H9 (cell line): Measurements from ENCODE around the gene CROCC2. TPM values are rescaled to one million over a fixed set of nuclear protein-coding genes. Genes with fewer than 3 reads are reported as not detected.

Source experiments
- DNase-seq: peaks from one replicate; pipeline ENCODE4 v3.0.0-alpha.2; 2017
- H2AFZ ChIP-seq: one replicate; pipeline ENCODE4 v1.6.1; 2013; ENCODE audit warnings: mild to moderate bottlenecking, low read length, control low read depth, moderate library complexity
- H2AK5ac ChIP-seq: 2 replicates; pipeline ENCODE4 v1.6.1; 2013; ENCODE audit warnings: low read length, control low read depth, mixed read lengths; ENCODE audit not compliant: insufficient read length
- H2BK120ac ChIP-seq: one replicate; pipeline ENCODE4 v1.6.1; 2013; ENCODE audit warnings: low read depth, mild to moderate bottlenecking, low read length, control low read depth, inconsistent platforms; ENCODE audit not compliant: poor library complexity, severe bottlenecking
- H2BK12ac ChIP-seq: 2 replicates; pipeline ENCODE4 v1.6.1; 2013; ENCODE audit warnings: low read length, control low read depth, mixed read lengths, low read depth; ENCODE audit not compliant: insufficient read length
- H2BK15ac ChIP-seq: 2 replicates; pipeline ENCODE4 v1.6.1; 2013; ENCODE audit warnings: low read depth, low read length, control low read depth
- H2BK20ac ChIP-seq: one replicate; pipeline ENCODE4 v1.6.1; 2013; ENCODE audit warnings: low read depth, mild to moderate bottlenecking, low read length, control low read depth, inconsistent platforms; ENCODE audit not compliant: poor library complexity, severe bottlenecking
- H2BK5ac ChIP-seq: 2 replicates; pipeline ENCODE4 v1.6.1; 2013; ENCODE audit warnings: low read length, control low read depth, mixed read lengths; ENCODE audit not compliant: insufficient read length
- H3K14ac ChIP-seq: 2 replicates; pipeline ENCODE4 v1.6.1; 2013; ENCODE audit warnings: low read length, control low read depth; ENCODE audit not compliant: insufficient read depth
- H3K18ac ChIP-seq: 2 replicates; pipeline ENCODE4 v1.6.1; 2013; ENCODE audit warnings: low read depth, mild to moderate bottlenecking, mixed read lengths, low read length, control low read depth; ENCODE audit not compliant: insufficient read length
- H3K23ac ChIP-seq: 2 replicates; pipeline ENCODE4 v1.6.1; 2013; ENCODE audit warnings: low read length, control low read depth, mixed read lengths, low read depth; ENCODE audit not compliant: insufficient read length
- H3K23me2 ChIP-seq: 2 replicates; pipeline ENCODE4 v1.6.1; 2013; ENCODE audit warnings: low read depth, mild to moderate bottlenecking, mixed read lengths, low read length, control low read depth; ENCODE audit not compliant: insufficient read length, poor library complexity, severe bottlenecking
- H3K27ac ChIP-seq: 2 replicates; pipeline ENCODE4 v1.5.1; 2013; ENCODE audit warnings: low read length, control low read depth, mixed read lengths, low read depth; ENCODE audit not compliant: insufficient read length
- H3K27me3 ChIP-seq: 2 replicates; pipeline ENCODE4 v1.6.1; 2013; ENCODE audit warnings: low read length, control low read depth, inconsistent platforms; ENCODE audit not compliant: insufficient read depth
- H3K4ac ChIP-seq: 2 replicates; pipeline ENCODE4 v1.6.1; 2013; ENCODE audit warnings: low read depth, mild to moderate bottlenecking, control low read depth, inconsistent platforms, low read length, moderate library complexity
- H3K4me1 ChIP-seq: 2 replicates; pipeline ENCODE4 v1.6.1; 2013; ENCODE audit warnings: low read length, control low read depth, inconsistent platforms; ENCODE audit not compliant: insufficient read depth
- H3K4me2 ChIP-seq: 2 replicates; pipeline ENCODE4 v1.6.1; 2013; ENCODE audit warnings: low read length, control low read depth, mixed read lengths; ENCODE audit not compliant: insufficient read length, insufficient read depth
- H3K56ac ChIP-seq: 2 replicates; pipeline ENCODE4 v1.6.1; 2013; ENCODE audit warnings: low read depth, mild to moderate bottlenecking, mixed read lengths, low read length, control low read depth; ENCODE audit not compliant: insufficient read length
- H3K79me1 ChIP-seq: 2 replicates; pipeline ENCODE4 v1.6.1; 2013; ENCODE audit warnings: low read depth, mild to moderate bottlenecking, moderate library complexity, low read length, control low read depth, inconsistent platforms; ENCODE audit not compliant: insufficient read depth, poor library complexity, severe bottlenecking
- H3K79me2 ChIP-seq: 2 replicates; pipeline ENCODE4 v1.6.1; 2013; ENCODE audit warnings: low read length, control low read depth, inconsistent platforms; ENCODE audit not compliant: insufficient read depth
- H3K9ac ChIP-seq: 2 replicates; pipeline ENCODE4 v1.6.1; 2013; ENCODE audit warnings: low read length, control low read depth, mixed read lengths; ENCODE audit not compliant: insufficient read length; ENCODE audit errors: extremely low read depth
- H3K9me3 ChIP-seq: one replicate; pipeline ENCODE4 v1.6.1; 2013; ENCODE audit warnings: low read depth, low read length, inconsistent platforms; ENCODE audit not compliant: control insufficient read depth
- H3T11ph ChIP-seq: one replicate; pipeline ENCODE4 v1.6.1; 2013; ENCODE audit warnings: mild to moderate bottlenecking, low read length, control low read depth, inconsistent platforms
- H4K20me1 ChIP-seq: one replicate; pipeline ENCODE4 v1.6.1; 2013; ENCODE audit not compliant: control insufficient read depth, insufficient read length, insufficient read depth
- H4K5ac ChIP-seq: 2 replicates; pipeline ENCODE4 v1.6.1; 2013; ENCODE audit warnings: low read depth, mild to moderate bottlenecking, mixed read lengths, low read length, control low read depth; ENCODE audit not compliant: insufficient read length
- H4K8ac ChIP-seq: replicated peaks from 2 replicates; pipeline ENCODE4 v1.6.1; 2013; ENCODE audit warnings: low read length, control low read depth, mixed read lengths, low read depth; ENCODE audit not compliant: insufficient read length
- H4K91ac ChIP-seq: 2 replicates; pipeline ENCODE4 v1.6.1; 2013; ENCODE audit warnings: low read depth, mild to moderate bottlenecking, moderate library complexity, mixed read lengths, low read length, control low read depth; ENCODE audit not compliant: insufficient read length
- H3K27ac Mint-ChIP-seq, 3 experiments: 2 replicates in 2 of 3; 3 replicates in 1 of 3; pipeline ENCODE4 v1.8.0; 2020 to 2021; ENCODE audit warnings: mixed read lengths in 3 of 3, mild to moderate bottlenecking in 1 of 3, moderate library complexity in 1 of 3
- H3K27me3 Mint-ChIP-seq: 2 replicates; pipeline ENCODE4 v1.8.0; 2021; ENCODE audit warnings: low read depth, mild to moderate bottlenecking, moderate library complexity, mixed read lengths
- H3K36me3 Mint-ChIP-seq, 3 experiments: 2 replicates in 2 of 3; 3 replicates in 1 of 3; pipeline ENCODE4 v1.8.0; 2020 to 2021; ENCODE audit warnings: low read depth in 3 of 3, mixed read lengths in 3 of 3; ENCODE audit not compliant: insufficient read depth in 1 of 3
- H3K4me1 Mint-ChIP-seq, 2 experiments: 2 replicates each; pipeline ENCODE4 v1.8.0; 2020; ENCODE audit warnings: mixed read lengths in 2 of 2
- H3K4me3 Mint-ChIP-seq, 2 experiments: 2 replicates in 1 of 2; 3 replicates in 1 of 2; pipeline ENCODE4 v1.8.0; 2020 to 2021; ENCODE audit warnings: mild to moderate bottlenecking in 2 of 2, mixed read lengths in 2 of 2, moderate library complexity in 1 of 2
- H3K9me3 Mint-ChIP-seq, 2 experiments: 2 replicates in 1 of 2; 3 replicates in 1 of 2; pipeline ENCODE4 v1.8.0; 2020; ENCODE audit warnings: mild to moderate bottlenecking in 2 of 2, mixed read lengths in 2 of 2, moderate library complexity in 1 of 2
- WGBS: extraction: QIAGEN DNeasy Blood & Tissue Kit; methylation state at CpG from one replicate; pipeline ENCODE4 v1.1.7; 2013; ENCODE audit warnings: missing lambda C conversion rate, low lambda C conversion rate, mixed read lengths; ENCODE audit not compliant: insufficient read length; ENCODE audit errors: extremely low coverage; 5-methylcytosine and 5-hydroxymethylcytosine counted together
- total RNA-seq: library from RNA; stranded (reverse); gene quantifications from 2 replicates; pipeline ENCODE4 v1.2.1, GENCODE V29; 2021
- TF ChIP-seq, protein P1 (sequence below): fragments of 200-600 bp; sonication (generic); conservative IDR thresholded peaks from 3 replicates; pipeline ENCODE4 v1.8.0; 2021; ENCODE audit warnings: antibody characterized with exemption, mild to moderate bottlenecking

CROCC2 gene
- total RNA-seq, 1 experiment from 2014 or later, result not detected

DNA sequence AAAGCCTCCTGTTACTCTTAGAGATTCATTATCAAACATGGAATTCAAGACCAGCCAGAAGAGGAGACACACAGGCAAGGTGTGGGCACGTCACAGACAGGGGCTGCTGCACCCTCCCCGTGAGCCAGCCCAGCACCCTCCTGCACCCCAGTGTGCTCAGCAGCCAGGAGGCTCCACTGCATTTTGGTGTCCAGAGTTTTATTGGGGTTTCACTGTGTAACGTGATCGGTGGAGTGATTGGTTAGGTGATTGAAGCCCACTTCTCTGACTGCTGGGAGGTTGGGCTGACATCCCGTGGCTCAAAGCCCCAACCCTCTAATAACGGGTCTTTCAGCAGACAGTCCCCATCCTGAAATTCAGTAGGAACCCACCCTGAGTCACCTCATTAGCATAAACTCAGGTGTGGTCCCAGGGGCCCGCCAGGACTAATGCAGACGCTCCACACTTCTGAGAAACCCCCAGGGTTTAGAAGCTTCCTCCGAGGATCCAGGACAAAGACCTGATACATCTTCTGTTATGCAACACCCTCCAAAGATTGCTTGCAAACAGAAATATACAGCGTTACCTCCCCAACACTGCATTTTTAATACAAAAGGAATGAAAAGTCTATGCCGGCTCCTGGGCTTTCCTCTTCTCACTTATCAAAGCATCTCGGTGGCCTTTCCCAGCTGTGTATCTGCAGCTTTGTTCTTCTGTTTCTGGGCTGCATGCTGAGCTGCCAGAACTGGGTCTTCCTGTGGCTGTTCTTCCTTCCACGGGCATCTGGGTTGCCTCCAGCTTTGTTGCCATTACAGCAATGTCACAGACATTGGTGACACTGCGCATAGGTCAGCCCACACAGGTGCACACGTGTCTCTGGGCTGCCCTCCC, 48.5 kb downstream of the CROCC2 start:
- TF ChIP-seq, protein P1, sequence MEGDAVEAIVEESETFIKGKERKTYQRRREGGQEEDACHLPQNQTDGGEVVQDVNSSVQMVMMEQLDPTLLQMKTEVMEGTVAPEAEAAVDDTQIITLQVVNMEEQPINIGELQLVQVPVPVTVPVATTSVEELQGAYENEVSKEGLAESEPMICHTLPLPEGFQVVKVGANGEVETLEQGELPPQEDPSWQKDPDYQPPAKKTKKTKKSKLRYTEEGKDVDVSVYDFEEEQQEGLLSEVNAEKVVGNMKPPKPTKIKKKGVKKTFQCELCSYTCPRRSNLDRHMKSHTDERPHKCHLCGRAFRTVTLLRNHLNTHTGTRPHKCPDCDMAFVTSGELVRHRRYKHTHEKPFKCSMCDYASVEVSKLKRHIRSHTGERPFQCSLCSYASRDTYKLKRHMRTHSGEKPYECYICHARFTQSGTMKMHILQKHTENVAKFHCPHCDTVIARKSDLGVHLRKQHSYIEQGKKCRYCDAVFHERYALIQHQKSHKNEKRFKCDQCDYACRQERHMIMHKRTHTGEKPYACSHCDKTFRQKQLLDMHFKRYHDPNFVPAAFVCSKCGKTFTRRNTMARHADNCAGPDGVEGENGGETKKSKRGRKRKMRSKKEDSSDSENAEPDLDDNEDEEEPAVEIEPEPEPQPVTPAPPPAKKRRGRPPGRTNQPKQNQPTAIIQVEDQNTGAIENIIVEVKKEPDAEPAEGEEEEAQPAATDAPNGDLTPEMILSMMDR, result no peak

More for the DNA sequence above, 48.5 kb downstream of the CROCC2 start:
- no peaks in the 10 kb centered on the region for H3K27me3 ChIP-seq
- H2BK12ac ChIP-seq, result no peak overlapping the region
- H3K9me3 Mint-ChIP-seq, result no peaks in the 10 kb centered on the region
- H3K36me3 Mint-ChIP-seq, result no peaks in the 10 kb centered on the region
- WGBS, result no CpG with 5 or more reads among the region's 15 CpGs
- no peak overlapping the region for H3K14ac ChIP-seq
- DNase-seq, result peak; percentile 18
- no peak overlapping the region for H3T11ph ChIP-seq
- no peak overlapping the region for H4K5ac ChIP-seq
- H3K4me1 Mint-ChIP-seq, result peaks cover 11 to 14% of the 10 kb centered on the region in 2 experiments
- H3K4me1 ChIP-seq, result no peaks in the 10 kb centered on the region; the same call in 1 of the 2 replicates
- no peak overlapping the region for H2AK5ac ChIP-seq
- no peak overlapping the region for H3K18ac ChIP-seq
- no peak overlapping the region for H2BK15ac ChIP-seq
- no peak overlapping the region for H3K56ac ChIP-seq
- no peaks in the 10 kb centered on the region for H4K20me1 ChIP-seq
- H3K23me2 ChIP-seq, result no peaks in the 10 kb centered on the region
- no peaks in the 10 kb centered on the region for H3K9me3 ChIP-seq
- H3K4me2 ChIP-seq, result no peak overlapping the region
- no peak overlapping the region for H3K27ac Mint-ChIP-seq
- H3K4me3 Mint-ChIP-seq, result 0 out of 5 replicates have a peak overlapping the region, but pooled peaks of 1 of the 2 experiments have one; percentile 20
- H4K8ac ChIP-seq, result no peak overlapping the region
- H3K79me2 ChIP-seq, result no peaks in the 10 kb centered on the region
- no peak overlapping the region for H3K27ac ChIP-seq
- no peaks in the 10 kb centered on the region for H3K79me1 ChIP-seq
- no peak overlapping the region for H3K23ac ChIP-seq
- H2BK20ac ChIP-seq, result no peak overlapping the region
- no peak overlapping the region for H3K9ac ChIP-seq
- H2AFZ ChIP-seq, result no peak overlapping the region
- H2BK5ac ChIP-seq, result no peak overlapping the region
- no peak overlapping the region for H2BK120ac ChIP-seq
- no peaks in the 10 kb centered on the region; the same call in none of the 2 replicates for H3K27me3 Mint-ChIP-seq
- no peak overlapping the region for H4K91ac ChIP-seq
- H3K4ac ChIP-seq, result no peak overlapping the region
